GM12878 (cell line): ENCODE measurements around the gene ASB2. TPM values are rescaled to one million over a fixed set of nuclear protein-coding genes. Genes with fewer than 3 reads are reported as not detected.

Experiments
- ATAC-seq: fragments of 200-7000 bp; cut with Tn5 transposase; 3 replicates; pipeline ENCODE4 v1.9.1; 2020; ENCODE audit warnings: mild to moderate bottlenecking, moderate library complexity
- BruUV-seq: library from RNA; stranded (reverse); fragments of 400-500 nt; replicated peaks from 2 replicates; lab custom pipeline; 2021; lab: Mats Ljungman, UMichigan
- CTCF ChIA-PET: fragments of 300-600 bp; sonication (Branson Sonifier 250); formaldehyde crosslinking; extraction: SDS; loops from one replicate; lab custom pipeline; 2021; ENCODE audit warnings: inconsistent platforms; lab: Yijun Ruan, JAX
- POLR2A ChIA-PET: fragments of 350-600 bp; formaldehyde crosslinking; extraction: SDS; loops from one replicate; lab custom pipeline; 2021; ENCODE audit warnings: inconsistent platforms; lab: Charles Lee
- RAD21 ChIA-PET: fragments of 300-600 bp; sonication (Branson Sonifier 250); formaldehyde crosslinking; loops from one replicate; lab custom pipeline; 2023; ENCODE audit warnings: antibody characterized with exemption; ENCODE audit not compliant: unreplicated experiment; lab: Charles Lee
- SMC1A ChIA-PET: fragments of 300-600 bp; sonication (Branson Sonifier 250); formaldehyde crosslinking; loops from one replicate; lab custom pipeline; 2023; ENCODE audit not compliant: unreplicated experiment, uncharacterized antibody; lab: Charles Lee
- DNase-seq: peaks from one replicate; pipeline ENCODE4 v3.0.0-alpha.2; 2011; ENCODE audit warnings: low read depth, low spot score
- FAIRE-seq: peaks from 3 replicates; lab custom pipeline; 2011; peaks lifted over from hg19 to GRCh38; lab: Jason Lieb, UNC
- H2AFZ ChIP-seq: 2 replicates; pipeline ENCODE4 v1.6.0; 2011; ENCODE audit warnings: low read depth, low read length, control low read depth; ENCODE audit not compliant: control insufficient read depth
- H3K27ac ChIP-seq: 2 replicates; pipeline ENCODE4 v1.5.1; 2011; ENCODE audit warnings: control low read depth; ENCODE audit not compliant: control insufficient read depth, insufficient read depth
- H3K27me3 ChIP-seq, 2 experiments: replicated peaks in 1 of 2; 2 replicates each; pipeline versions ENCODE4 v1.6.0 to v1.6.1; 2011; ENCODE audit warnings: low read length in 1 of 2; ENCODE audit not compliant: control insufficient read depth in 2 of 2, insufficient read depth in 2 of 2
- H3K36me3 ChIP-seq, 2 experiments: 2 replicates each; pipeline ENCODE4 v1.5.1; 2011; ENCODE audit warnings: low read length in 1 of 2; ENCODE audit not compliant: control insufficient read depth in 2 of 2, insufficient read depth in 2 of 2
- H3K4me1 ChIP-seq: 2 replicates; pipeline ENCODE4 v1.6.1; 2011; ENCODE audit warnings: mild to moderate bottlenecking, low read length, moderate library complexity, mixed read lengths; ENCODE audit not compliant: control insufficient read depth, insufficient read depth
- H3K4me2 ChIP-seq: 2 replicates; pipeline ENCODE4 v1.6.0; 2011; ENCODE audit warnings: control low read depth; ENCODE audit not compliant: control insufficient read depth, insufficient read depth
- H3K4me3 ChIP-seq: fragments of 200-600 bp; sonication (generic); 2 replicates; pipeline ENCODE4 v1.5.1; 2016
- H3K79me2 ChIP-seq: 2 replicates; pipeline ENCODE4 v1.6.0; 2011; ENCODE audit warnings: low read length; ENCODE audit not compliant: control insufficient read depth, insufficient read depth
- H3K9ac ChIP-seq: 2 replicates; pipeline ENCODE4 v1.8.0; 2011; ENCODE audit warnings: low read length, control low read depth, mixed read lengths; ENCODE audit not compliant: control insufficient read depth, insufficient read depth
- H3K9me3 ChIP-seq: replicated peaks from 3 replicates; pipeline ENCODE4 v1.5.1; 2011; ENCODE audit warnings: mild to moderate bottlenecking, low read length; ENCODE audit not compliant: control insufficient read depth, insufficient read depth
- H4K20me1 ChIP-seq: 2 replicates; pipeline ENCODE4 v1.6.0; 2011; ENCODE audit not compliant: control insufficient read depth, insufficient read depth
- CEBPB ChIP-seq, 2 experiments: fragments of 150-350 bp in 1 of 2; IDR thresholded peaks; 2 replicates each; pipeline ENCODE4 v1.6.1; 2012 to 2014; ENCODE audit warnings: low read depth in 2 of 2, low read length in 2 of 2, borderline replicate concordance in 1 of 2, inconsistent platforms in 1 of 2
- JUNB ChIP-seq: IDR thresholded peaks from 2 replicates; pipeline ENCODE4 v1.6.1; 2016; ENCODE audit warnings: antibody characterized with exemption, mild to moderate bottlenecking
- MYB ChIP-seq: fragments of 150-350 bp; IDR thresholded peaks from 2 replicates; pipeline ENCODE4 v1.6.1; 2014; ENCODE audit warnings: mild to moderate bottlenecking, low read depth, low read length, borderline replicate concordance
- POLR2A ChIP-seq: IDR thresholded peaks from 2 replicates; pipeline ENCODE4 v1.6.1; 2011; ENCODE audit warnings: low read depth, mild to moderate bottlenecking, low read length
- WGBS: methylation state at CpG from one replicate; pipeline ENCODE4 v1.1.6; 2016; ENCODE audit warnings: low lambda C conversion rate; ENCODE audit not compliant: insufficient replicate concordance, insufficient coverage; ENCODE audit errors: missing lambda C conversion rate; 5-methylcytosine and 5-hydroxymethylcytosine counted together
- in situ Hi-C: fragments of 300-500 bp; cut with MboI; formaldehyde crosslinking; loops from 9 replicates; pipeline ENCODE4 v1.14.3; 2018; ENCODE audit warnings: mixed read lengths
- intact Hi-C: fragments of 100-400 bp; cut with micrococcal nuclease; formaldehyde crosslinking; loops from one replicate; pipeline ENCODE4 v1.14.2; 2022; ENCODE audit not compliant: unreplicated experiment
- polyA plus RNA-seq, 11 experiments: library from polyadenylated mRNA; depleted of rRNA in 4 of 11; unstranded in 6 of 11; stranded (reverse) in 5 of 11; fragments of >200 nt; fragmentation: Nextera tagmentation in 4 of 11; fragmentation: Illumina TruSeq in 1 of 11; extraction: Ambion mirVana in 4 of 11; extraction: Trizol in 1 of 11; gene quantifications; 1 replicate in 1 of 11; 2 replicates in 10 of 11; pipeline versions ENCODE4 v1.2.1 to v1.2.3, GENCODE V29; 2011 to 2016; ENCODE audit warnings: inconsistent platforms in 2 of 11, missing spikeins in 2 of 11, low read depth in 1 of 11
- total RNA-seq, 4 experiments: library from RNA; depleted of rRNA in 3 of 4; stranded (reverse); fragments of >200 nt in 3 of 4; fragmentation: Illumina TruSeq in 1 of 4; extraction: Trizol in 1 of 4; gene quantifications; 2 replicates each; pipeline versions ENCODE4 v1.2.1 to v1.2.3, GENCODE V29; 2013 to 2021
- TF ChIP-seq, protein P1 (sequence below): fragments of 150-350 bp; IDR thresholded peaks from 2 replicates; pipeline ENCODE4 v1.6.1; 2016; ENCODE audit warnings: low read depth, low read length

Gene ASB2
- total and polyA plus RNA-seq, 10 of the 15 experiments (the other 5 are each of a cell fraction or from before 2014, with no cell fraction given), result 3.0 to 54.8 (median 33.5) TPM

DNA sequence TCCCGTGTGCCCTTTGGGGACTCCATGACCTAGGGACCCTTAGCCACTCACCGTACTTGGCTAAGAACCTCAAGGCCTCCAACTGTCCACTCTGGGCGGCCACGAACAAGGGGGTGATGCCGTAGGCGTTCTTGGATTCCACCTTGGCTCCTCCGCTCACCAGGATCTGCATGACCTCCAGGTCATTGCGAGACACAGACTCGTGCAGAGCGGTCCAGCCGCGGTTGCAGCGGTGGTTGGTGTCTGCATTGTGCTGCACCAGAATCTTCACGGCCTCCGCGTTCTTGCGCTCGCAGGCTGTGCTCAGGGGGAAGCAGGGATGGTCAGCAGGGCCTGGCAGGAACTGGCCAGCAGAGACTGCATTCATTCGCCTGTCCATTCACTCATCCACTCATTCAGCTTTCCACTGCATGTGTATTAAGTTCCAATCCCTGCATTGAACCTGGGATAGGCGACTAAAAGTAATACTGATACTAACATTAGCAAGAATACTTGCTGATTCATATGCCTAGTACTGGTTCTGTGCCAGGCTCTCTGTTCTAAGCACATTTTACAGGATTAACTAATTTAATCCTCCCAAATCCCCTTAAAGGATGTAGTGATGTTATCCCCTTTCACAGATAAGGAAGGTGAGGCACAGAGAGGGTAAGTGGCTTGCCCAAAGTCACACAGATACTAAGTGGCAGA lies 25.3 kb downstream of the ASB2 start:
- BruUV-seq, result no TSS peak
- Histone ChIP-seq H3K9me3 (no peaks in the 10 kb centered on the region), H3K27me3 (no peaks in the 10 kb centered on the region), H3K79me2 (no peaks in the 10 kb centered on the region; the same call in 1 of the 2 replicates), H3K36me3 (peaks cover 0 to 6% of the 10 kb centered on the region in 2 experiments; a peak in 2 of 4 replicates), H3K4me2 (no peak overlapping the region), H4K20me1 (no peaks in the 10 kb centered on the region), H3K9ac (no peak overlapping the region), H3K4me1 (peaks cover 40% of the 10 kb centered on the region), H3K27ac (no peak overlapping the region), H3K4me3 (no peak overlapping the region), H2AFZ (no peak overlapping the region)
- DNase-seq (no peak), ATAC-seq (no peak), FAIRE-seq (no peak)
- TF ChIP-seq MYB, result no peak
- TF ChIP-seq JUNB, result 0 out of 2 replicates have a peak, but pooled peaks have one; percentile 7
- ChIA-PET POLR2A (interaction anchor here (1.1 kb wide), 1 partner anchor 49 kb away, joined by 3 read pairs; no protein-coding TSS in a partner anchor), RAD21 (interaction anchor here (1.4 to 15.3 kb wide), 4 partner anchors 11 to 49 kb away, joined by 3 to 324 read pairs (median 24); partner anchors contain the start of gene ASB2), SMC1A (interaction anchor here (0.6 to 19.5 kb wide), 3 partner anchors 10 to 722 kb away, joined by 3 to 409 read pairs (median 46); partner anchors contain the start of gene ASB2), CTCF (interaction anchor here (1.1 to 5.2 kb wide), 7 partner anchors 11 to 53 kb away, joined by 3 to 58 read pairs (median 11); partner anchors contain the start of gene CCDC197)
- in situ Hi-C loops (loop anchor here (25.0 kb wide), 2 partner anchors 1189 to 1711 kb away; no protein-coding TSS in a partner anchor), intact Hi-C loops (no loop called here)
- WGBS, result 78% methylated on average over 20 of the region's 20 CpGs

DNA sequence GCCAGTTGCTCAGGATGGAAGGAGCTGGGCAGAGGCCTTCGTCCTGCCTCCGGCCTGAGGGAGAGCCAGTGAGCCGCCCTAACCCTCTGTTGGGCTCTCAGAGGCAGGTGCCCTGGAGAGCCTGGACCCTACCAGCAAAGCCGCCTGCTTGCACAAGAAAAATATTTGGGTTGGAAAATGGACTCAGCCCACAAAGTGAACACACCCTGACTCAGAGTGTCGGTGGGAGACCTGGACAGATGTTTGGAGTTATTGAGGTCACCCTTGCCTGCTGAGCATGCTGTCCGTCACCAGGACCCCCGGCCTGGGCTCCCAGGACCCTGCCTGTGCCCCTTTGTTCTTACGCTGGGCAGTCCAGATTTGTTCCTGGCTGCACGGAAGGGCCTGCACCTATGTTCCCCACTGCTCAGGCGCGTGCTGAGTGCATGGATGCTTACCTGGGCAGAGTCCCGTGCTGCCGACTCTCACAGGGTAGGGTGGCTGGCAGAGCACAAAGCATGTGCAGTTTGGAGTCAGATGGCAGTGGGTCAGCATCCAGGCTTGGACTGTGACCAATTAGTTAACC lies 26.8 kb downstream of the ASB2 start:
- no peak overlapping the region for H3K27ac ChIP-seq

More for the DNA sequence above, 26.8 kb downstream of the ASB2 start:
- BruUV-seq, result no TSS peak
- DNase-seq, result no peak
- FAIRE-seq, result no peak
- TF ChIP-seq CEBPB (IDR thresholded peaks at IDR 0.05; ENCODE audit: borderline replicate concordance in 1 of 2, low read depth in 2 of 2, low read length in 2 of 2), result no peak
- no peak for TF ChIP-seq POLR2A
- TF ChIP-seq, protein P1, sequence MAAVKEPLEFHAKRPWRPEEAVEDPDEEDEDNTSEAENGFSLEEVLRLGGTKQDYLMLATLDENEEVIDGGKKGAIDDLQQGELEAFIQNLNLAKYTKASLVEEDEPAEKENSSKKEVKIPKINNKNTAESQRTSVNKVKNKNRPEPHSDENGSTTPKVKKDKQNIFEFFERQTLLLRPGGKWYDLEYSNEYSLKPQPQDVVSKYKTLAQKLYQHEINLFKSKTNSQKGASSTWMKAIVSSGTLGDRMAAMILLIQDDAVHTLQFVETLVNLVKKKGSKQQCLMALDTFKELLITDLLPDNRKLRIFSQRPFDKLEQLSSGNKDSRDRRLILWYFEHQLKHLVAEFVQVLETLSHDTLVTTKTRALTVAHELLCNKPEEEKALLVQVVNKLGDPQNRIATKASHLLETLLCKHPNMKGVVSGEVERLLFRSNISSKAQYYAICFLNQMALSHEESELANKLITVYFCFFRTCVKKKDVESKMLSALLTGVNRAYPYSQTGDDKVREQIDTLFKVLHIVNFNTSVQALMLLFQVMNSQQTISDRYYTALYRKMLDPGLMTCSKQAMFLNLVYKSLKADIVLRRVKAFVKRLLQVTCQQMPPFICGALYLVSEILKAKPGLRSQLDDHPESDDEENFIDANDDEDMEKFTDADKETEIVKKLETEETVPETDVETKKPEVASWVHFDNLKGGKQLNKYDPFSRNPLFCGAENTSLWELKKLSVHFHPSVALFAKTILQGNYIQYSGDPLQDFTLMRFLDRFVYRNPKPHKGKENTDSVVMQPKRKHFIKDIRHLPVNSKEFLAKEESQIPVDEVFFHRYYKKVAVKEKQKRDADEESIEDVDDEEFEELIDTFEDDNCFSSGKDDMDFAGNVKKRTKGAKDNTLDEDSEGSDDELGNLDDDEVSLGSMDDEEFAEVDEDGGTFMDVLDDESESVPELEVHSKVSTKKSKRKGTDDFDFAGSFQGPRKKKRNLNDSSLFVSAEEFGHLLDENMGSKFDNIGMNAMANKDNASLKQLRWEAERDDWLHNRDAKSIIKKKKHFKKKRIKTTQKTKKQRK, result no peak
- TF ChIP-seq, all 136 proteins: peak for 0
- SMC1A ChIA-PET, result interaction anchor here (6.2 to 19.5 kb wide), 2 partner anchors 9 to 27 kb away, joined by 46 to 409 read pairs; partner anchors contain the start of gene ASB2
- H3K9ac ChIP-seq, result no peak overlapping the region
- no peak overlapping the region for H3K4me2 ChIP-seq
- CTCF ChIA-PET, result interaction anchor here (1.1 to 5.2 kb wide), 4 partner anchors 9 to 55 kb away, joined by 3 to 58 read pairs (median 4); no protein-coding TSS in a partner anchor
- RAD21 ChIA-PET, result interaction anchor here (1.4 to 2.0 kb wide), 2 partner anchors 9 to 21 kb away, joined by 3 to 10 read pairs; no protein-coding TSS in a partner anchor
- H3K79me2 ChIP-seq, result no peaks in the 10 kb centered on the region
- intact Hi-C loops, result no loop called here
- no peak overlapping the region for H3K4me3 ChIP-seq
- POLR2A ChIA-PET, result interaction anchor here (0.6 kb wide), 1 partner anchor 1207 kb away, joined by 3 read pairs; no protein-coding TSS in a partner anchor
- H3K4me1 ChIP-seq, result peaks cover 26% of the 10 kb centered on the region
- in situ Hi-C loops, result loop anchor here (25.0 kb wide), 2 partner anchors 1187 to 1713 kb away; no protein-coding TSS in a partner anchor
- no peak overlapping the region for H2AFZ ChIP-seq
- H3K36me3 ChIP-seq, result peaks cover 0 to 6% of the 10 kb centered on the region in 2 experiments; a peak in 2 of 4 replicates
- 78% methylated on average over 13 of the region's 13 CpGs for WGBS
- H4K20me1 ChIP-seq, result no peaks in the 10 kb centered on the region
- no peaks in the 10 kb centered on the region for H3K27me3 ChIP-seq
- no peak for ATAC-seq
- H3K9me3 ChIP-seq, result no peaks in the 10 kb centered on the region
